ENCODE results near the gene AGER.
"Not testable (repeated sequence)": the region's sequence is repeated elsewhere in the genome, so short reads cannot be mapped to it uniquely, and the experiment has no call there.

The AGER gene

DNA sequence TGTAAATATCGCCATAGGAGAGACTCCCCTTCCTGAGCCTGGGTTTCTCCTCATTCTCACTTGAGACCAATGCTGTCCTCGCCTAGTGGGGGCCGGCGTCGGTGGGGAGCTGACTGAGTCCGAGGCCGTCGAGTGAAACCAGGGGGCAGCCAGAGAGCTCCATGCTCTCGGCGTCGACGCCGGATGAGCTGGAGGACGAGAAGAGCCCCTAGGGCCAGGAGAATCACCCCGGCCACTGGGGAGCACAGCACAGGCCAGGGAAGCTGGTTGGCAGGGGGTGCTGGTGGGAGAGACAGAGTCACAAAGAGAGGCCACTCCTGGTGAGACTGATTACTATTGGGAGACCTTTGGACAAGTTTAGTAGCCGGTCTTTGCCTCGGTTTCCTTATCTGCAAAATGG is 14.8 kb upstream of the AGER start:
- no peak for DNase-seq (ENCODE audit: low spot score)

GRCh38 chr6:32198345-32198696 is 14.3 kb upstream of the AGER start:
- DNase-seq (ENCODE audit: low spot score): no peak

- no peak for DNase-seq (ENCODE audit: low spot score)
Observed at GRCh38 chr6:32196682-32197616, 12.9 kb upstream of the AGER start.

DNA sequence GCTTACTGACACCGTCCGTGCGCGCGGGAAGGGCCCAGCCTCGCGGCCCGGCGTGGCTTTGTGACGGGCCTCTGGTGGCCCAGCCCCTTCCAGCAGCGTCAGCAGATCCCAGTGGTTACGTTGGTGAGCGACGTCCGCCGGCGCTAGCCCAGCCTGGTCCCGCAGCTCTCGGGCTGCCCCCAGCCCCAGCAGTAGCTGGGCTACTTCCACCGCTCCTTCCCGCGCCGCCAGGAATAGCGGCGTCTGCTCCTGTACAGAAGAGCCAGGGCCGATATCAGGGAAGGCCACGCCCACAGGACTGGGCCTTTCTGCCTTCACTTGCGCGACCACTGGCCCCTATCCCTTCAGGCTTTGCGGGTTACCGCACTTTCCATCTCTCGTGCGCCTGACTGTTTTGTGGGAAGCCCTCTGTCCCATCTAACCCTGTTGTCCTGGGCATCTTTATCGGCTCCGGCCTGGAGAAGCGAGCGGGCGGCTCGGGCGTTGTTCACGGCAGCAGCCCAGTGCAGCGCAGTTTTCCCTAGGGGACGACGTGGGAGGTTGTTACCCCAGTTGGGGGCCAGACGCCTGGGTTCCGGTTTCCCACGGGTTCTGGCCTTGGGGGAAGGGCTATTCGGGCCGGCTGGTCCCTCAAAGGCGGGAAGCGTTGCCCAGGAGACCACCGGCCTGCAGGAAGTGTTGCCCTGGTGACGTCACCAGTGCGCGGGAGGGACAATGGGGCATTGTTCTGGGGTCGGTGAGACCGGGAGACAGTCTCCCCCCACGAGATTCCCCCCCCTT is 12.0 kb upstream of the AGER start:
- peak; percentile 77 for DNase-seq (ENCODE audit: low spot score)

- peak; percentile 99 for DNase-seq (ENCODE audit: low spot score)
Observed at GRCh38 chr6:32195652-32195901, 11.5 kb upstream of the AGER start.

GRCh38 chr6:32194825-32195651 is 11.0 kb upstream of the AGER start:
- DNase-seq (ENCODE audit: low spot score): peak; percentile 24

- DNase-seq (ENCODE audit: low spot score): no peak
Observed at GRCh38 chr6:32194388-32194787, 10.3 kb upstream of the AGER start.

DNA sequence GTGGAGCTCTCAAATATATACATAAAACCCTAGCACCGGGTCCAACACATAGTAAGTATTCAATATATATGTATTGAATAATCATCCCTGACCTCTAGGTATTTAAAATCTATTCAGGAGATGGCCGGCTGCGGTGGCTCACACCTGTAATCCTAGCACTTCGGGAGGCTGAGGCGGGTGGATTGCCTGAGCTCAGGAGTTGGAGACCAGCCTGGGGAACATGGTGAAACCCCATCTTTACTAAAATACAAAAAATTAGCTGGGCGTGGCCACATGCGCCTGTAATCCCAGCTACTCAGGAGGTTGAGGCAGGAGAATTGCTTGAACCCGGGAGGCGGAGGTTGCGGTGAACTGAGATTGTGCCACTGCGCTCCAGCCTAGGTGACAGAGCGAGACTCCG is 9.0 kb upstream of the AGER start:
- not testable (repeated sequence) for DNase-seq (ENCODE audit: low spot score)

DNA sequence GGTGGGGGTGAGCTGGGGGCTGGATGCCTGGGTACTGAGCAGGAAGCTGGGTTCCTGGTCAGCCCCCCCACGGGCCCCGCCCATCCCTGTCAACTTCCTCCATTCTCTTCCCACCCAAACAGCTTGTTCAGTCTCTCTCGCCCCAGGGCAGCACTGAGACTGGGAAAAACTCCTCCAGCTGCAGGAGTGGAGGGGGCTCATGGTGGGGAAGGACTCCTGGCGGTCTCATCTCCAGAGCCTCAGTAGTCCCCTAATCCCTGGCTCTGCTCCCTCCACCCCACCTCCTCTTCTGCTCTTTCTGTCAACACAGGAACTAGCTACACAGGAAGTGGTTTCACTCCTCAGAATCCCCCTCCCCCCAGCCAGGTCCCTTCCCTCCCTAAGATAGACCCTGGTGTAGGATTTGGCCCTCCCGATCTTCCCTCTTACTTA is 8.6 kb upstream of the AGER start, which contains the start of gene GPSM3:
Gene GPSM3 (minus strand): TSS at position 36 of the 432 bp plus-strand sequence. CDS start 130 bp downstream, outside the sequence.
- DNase-seq (ENCODE audit: low spot score): no peak

- no peak for DNase-seq (ENCODE audit: low spot score)
Observed at GRCh38 chr6:32191696-32192607, 7.9 kb upstream of the AGER start.

- DNase-seq (ENCODE audit: low spot score): no peak
Observed at GRCh38 chr6:32190911-32191677, 7.0 kb upstream of the AGER start.

- peak; percentile 83 for DNase-seq (ENCODE audit: low spot score)
Observed at GRCh38 chr6:32190054-32190851, 6.2 kb upstream of the AGER start, which contains the start of gene PBX2. Gene PBX2, minus strand, starts transcription at chr6:32190202. Its CDS starts 287 bp downstream, at chr6:32189915.

GRCh38 chr6:32189742-32190053 is 5.6 kb upstream of the AGER start:
- DNase-seq (ENCODE audit: low spot score): no peak

DNA sequence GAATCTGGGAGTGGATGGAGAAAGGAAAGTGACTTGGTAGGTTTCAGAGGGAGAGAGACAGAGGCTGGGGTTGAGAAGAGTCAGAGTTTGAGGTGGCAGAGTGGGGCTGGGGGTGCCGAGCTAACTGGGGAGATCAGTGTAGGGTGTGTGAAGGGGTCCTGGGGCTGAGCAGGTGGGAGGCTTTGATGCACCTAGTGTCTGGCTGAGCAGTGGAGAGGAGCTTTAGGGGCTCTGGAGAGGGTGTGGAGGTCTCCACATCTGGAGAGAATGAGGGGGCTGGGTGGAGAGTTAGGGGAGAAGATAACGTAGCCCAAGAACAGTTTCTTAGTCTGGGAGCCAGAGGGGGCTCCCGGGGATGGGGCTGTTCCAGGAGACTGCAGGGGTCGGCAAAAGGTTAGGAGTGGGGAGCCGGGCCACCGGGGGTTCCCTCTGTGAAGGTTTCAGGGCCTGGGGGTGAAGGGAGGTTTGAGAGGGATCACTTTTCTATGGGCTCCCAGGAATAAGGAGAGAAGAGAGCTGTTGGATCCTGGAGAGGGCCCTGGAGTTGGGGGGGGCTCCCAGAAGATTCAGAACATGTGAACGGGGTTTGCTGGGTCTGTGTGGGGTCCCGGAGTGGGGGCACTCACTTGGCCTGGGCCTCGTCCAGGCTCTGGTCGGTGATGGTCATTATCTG is 5.2 kb upstream of the AGER start:
- DNase-seq (ENCODE audit: low spot score): no peak

DNA sequence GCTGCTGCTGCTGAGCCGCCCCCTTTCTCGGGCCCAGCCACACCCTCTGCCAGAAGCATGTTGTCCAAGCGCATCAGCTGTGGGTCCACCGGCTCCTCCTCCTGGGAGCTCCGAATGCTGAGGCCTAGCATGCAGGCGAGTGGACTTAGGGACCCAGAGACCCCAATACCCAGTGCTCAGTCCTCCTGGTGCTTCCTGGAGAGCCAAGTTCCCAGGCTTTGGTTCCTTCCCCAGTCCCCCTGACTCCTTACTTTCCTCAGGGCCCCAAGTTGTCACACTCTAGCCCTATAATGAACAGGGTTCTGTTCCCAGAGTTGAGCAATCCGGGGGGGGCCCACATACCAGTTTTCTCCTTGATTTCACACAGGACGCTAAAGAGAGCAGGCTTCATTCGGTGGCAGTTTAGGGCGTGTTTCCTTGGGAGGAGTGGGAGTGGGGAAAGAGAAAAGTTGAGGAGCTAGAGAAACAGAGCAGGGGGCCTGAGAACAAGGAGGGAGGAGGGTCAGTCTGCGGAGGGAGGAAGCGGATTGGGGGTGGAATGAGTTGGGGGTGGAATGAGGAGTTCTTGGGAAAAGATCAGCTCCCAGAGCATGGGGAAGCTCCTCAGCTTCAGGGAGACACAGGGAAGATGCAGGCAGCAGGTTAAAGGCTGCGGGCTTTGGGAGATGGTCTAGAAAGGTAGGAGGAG is 4.5 kb upstream of the AGER start:
- DNase-seq (ENCODE audit: low spot score): no peak

DNA sequence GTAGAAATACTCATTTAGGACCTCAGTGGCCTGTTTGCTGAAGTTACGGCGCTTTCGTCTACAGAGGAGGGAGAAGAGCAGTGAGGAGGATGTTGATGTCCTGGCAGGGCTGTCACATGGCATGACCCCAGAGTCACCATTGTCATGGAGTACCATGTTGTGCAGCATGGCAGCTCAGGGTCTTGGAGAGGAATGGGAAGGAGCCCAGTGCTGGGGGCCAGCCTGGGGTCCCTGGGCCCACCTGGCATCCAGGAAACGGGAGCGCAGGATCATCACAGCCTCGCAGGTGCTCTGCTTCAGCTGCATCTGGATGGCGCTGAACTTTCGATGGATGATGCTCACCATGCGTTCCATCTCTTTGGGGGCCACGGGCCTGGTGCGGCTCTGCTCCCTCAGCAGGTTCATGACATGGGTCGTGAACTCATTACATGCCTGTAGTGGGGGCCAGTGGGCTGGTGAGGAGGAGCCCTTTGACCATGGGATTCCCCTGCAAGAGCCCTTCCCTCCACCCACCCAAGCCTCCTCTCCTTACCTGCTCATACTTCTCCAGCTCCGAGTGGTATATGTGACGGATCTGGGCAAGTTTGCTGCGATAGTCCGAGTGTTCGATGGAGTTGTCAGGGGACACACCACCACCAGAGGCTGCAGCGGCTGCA is 3.8 kb upstream of the AGER start:
- DNase-seq (ENCODE audit: low spot score): not testable (repeated sequence)

DNA sequence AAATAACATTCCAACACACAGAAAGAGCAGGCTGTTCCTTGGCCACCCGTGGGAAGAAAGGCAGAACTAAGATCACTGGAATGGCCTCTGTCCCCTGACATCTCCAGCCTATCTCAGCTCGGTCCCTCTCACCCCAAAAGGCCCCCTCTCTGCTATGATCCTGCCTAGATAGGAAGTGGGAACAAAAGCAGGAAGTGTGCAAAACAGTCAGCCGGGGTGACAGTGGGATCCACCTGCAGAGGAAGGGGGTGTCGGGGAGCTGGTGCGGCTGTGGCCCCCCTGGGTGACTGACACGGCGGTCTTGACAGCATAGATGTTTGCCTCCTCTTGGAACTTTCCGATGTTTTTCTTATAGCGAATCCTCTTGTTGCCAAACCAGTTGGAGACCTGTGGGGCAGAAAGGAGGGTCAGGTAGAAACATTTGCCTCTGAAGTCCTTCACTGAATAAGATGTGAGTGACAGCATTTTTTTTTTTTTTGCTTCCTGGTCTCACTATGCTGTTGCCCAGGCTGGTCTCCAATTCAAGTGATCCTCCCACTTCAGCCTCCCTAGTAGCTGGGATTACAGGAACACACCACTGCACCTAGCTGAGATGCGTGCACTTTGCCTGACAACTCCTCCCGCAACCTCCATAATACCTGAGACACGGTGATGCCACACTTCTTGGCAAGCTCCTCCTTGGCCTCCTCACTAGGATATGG is 3.1 kb upstream of the AGER start:
- DNase-seq (ENCODE audit: low spot score): no peak

All from LoVo (cell line).